GM13976 (cell line): ENCODE data around the gene PARP16.

ENCODE experiments used
- DNase-seq: peaks from one replicate; pipeline ENCODE4 v3.0.0; 2012; ENCODE audit warnings: low spot score
- CTCF ChIP-seq: IDR thresholded peaks from 2 replicates; pipeline ENCODE4 v1.5.1; 2012; ENCODE audit warnings: borderline replicate concordance, mild to moderate bottlenecking; ENCODE audit not compliant: insufficient read depth; ENCODE audit errors: extremely low read depth, missing control alignments, control extremely low read depth
- in situ Hi-C: fragments of 300-500 bp; cut with MboI; formaldehyde crosslinking; loops from one replicate; pipeline ENCODE4 v1.12.0; 2022; ENCODE audit warnings: low sequenced_read_pairs, mixed read lengths, inconsistent platforms; ENCODE audit not compliant: unreplicated experiment

PARP16 gene

GRCh38 chr15:65298731-65299130, 12.0 kb upstream of the PARP16 start:
- in situ Hi-C loops, result loop anchor here (25.0 kb wide), 2 partner anchors 111 to 261 kb away; partner anchors contain the start of genes CLPX, MTFMT and SLC51B
- DNase-seq, result no peak
- no peak for TF ChIP-seq CTCF

GRCh38 chr15:65292938-65293518, 6.3 kb upstream of the PARP16 start:
- in situ Hi-C loops, result loop anchor here (25.0 kb wide), 2 partner anchors 106 to 256 kb away; partner anchors contain the start of genes CLPX, MTFMT and SLC51B
- no peak for DNase-seq
- TF ChIP-seq CTCF, result no peak

GRCh38 chr15:65290228-65290627, 3.5 kb upstream of the PARP16 start:
- no peak for TF ChIP-seq CTCF
- in situ Hi-C loops, result loop anchor here (25.0 kb wide), 2 partner anchors 103 to 253 kb away; partner anchors contain the start of genes CLPX, MTFMT and SLC51B
- no peak for DNase-seq

GRCh38 chr15:65289261-65289854, 2.7 kb upstream of the PARP16 start:
- no peak for TF ChIP-seq CTCF
- in situ Hi-C loops, result loop anchor here (25.0 kb wide), 2 partner anchors 102 to 252 kb away; partner anchors contain the start of genes CLPX, MTFMT and SLC51B
- DNase-seq, result no peak

- TF ChIP-seq CTCF, result no peak
- in situ Hi-C loops, result loop anchor here (25.0 kb wide), 2 partner anchors 100 to 250 kb away; partner anchors contain the start of genes CLPX, MTFMT and SLC51B
- peak; percentile 30 for DNase-seq
Observed at GRCh38 chr15:65287520-65287855, 805 bp upstream of the PARP16 start.

GRCh38 chr15:65286069-65286703, 497 bp downstream of the PARP16 start:
- TF ChIP-seq CTCF, result no peak
- peak; percentile 60 for DNase-seq
- in situ Hi-C loops, result loop anchor here (25.0 kb wide), 2 partner anchors 99 to 249 kb away; partner anchors contain the start of genes CLPX, MTFMT and SLC51B
